Endothelial cell of umbilical vein (primary cell): ENCODE results near the gene NR1H2. TPM values are rescaled to one million over a fixed set of nuclear protein-coding genes. Genes with fewer than 3 reads are reported as not detected.

Experiments
- BruUV-seq: library from RNA; stranded (reverse); fragments of 400-500 nt; replicated peaks from 2 replicates; lab custom pipeline; 2021; lab: Mats Ljungman, UMichigan
- CTCF ChIA-PET: fragments of 300-600, 350-600 bp; sonication (Branson Sonifier 250); formaldehyde crosslinking; loops from one replicate; lab custom pipeline; 2021; ENCODE audit warnings: antibody characterized with exemption, inconsistent platforms; lab: Charles Lee
- POLR2A ChIA-PET: fragments of 300-600, 350-600 bp; sonication (Branson Sonifier 250); formaldehyde crosslinking; loops from one replicate; lab custom pipeline; 2021; ENCODE audit warnings: antibody characterized with exemption, inconsistent platforms; lab: Charles Lee
- DNase-seq: peaks from one replicate; pipeline ENCODE4 v3.0.0-alpha.2; 2011; ENCODE audit warnings: low read depth, low spot score
- FAIRE-seq: peaks from 2 replicates; lab custom pipeline; 2011; peaks lifted over from hg19 to GRCh38; lab: Jason Lieb, UNC
- H2AFZ ChIP-seq: 2 replicates; pipeline ENCODE4 v1.6.0; 2012; ENCODE audit warnings: low read depth, low read length, control low read depth, inconsistent platforms
- H3K27ac ChIP-seq: 2 replicates; pipeline ENCODE4 v1.5.1; 2011; ENCODE audit warnings: low read depth, mild to moderate bottlenecking, control low read depth, low read length, moderate library complexity; ENCODE audit not compliant: insufficient read depth
- H3K27me3 ChIP-seq, 2 experiments: 2 replicates each; pipeline versions ENCODE4 v1.6.0 to v1.6.1; 2011; ENCODE audit warnings: low read length in 2 of 2, mixed read lengths in 1 of 2; ENCODE audit not compliant: control insufficient read depth in 2 of 2, insufficient read depth in 2 of 2
- H3K36me3 ChIP-seq, 2 experiments: 2 replicates in 1 of 2; 3 replicates in 1 of 2; pipeline ENCODE4 v1.5.1; 2011; ENCODE audit warnings: low read length in 2 of 2, mild to moderate bottlenecking in 1 of 2, moderate library complexity in 1 of 2; ENCODE audit not compliant: control insufficient read depth in 2 of 2, insufficient read depth in 2 of 2; ENCODE audit errors: extremely low read depth in 1 of 2
- H3K4me1 ChIP-seq: 3 replicates; pipeline ENCODE4 v1.5.1; 2011; ENCODE audit warnings: mild to moderate bottlenecking, low read length; ENCODE audit not compliant: control insufficient read depth, insufficient read depth; ENCODE audit errors: extremely low read depth
- H3K4me2 ChIP-seq: 2 replicates; pipeline ENCODE4 v1.6.1; 2011; ENCODE audit warnings: low read length, control low read depth, mixed read lengths; ENCODE audit not compliant: insufficient read depth
- H3K4me3 ChIP-seq, 3 experiments: fragments of 200-600 bp in 1 of 3; sonication (generic), shearing (Covaris generic) in 1 of 3; replicated peaks in 1 of 3; 2 replicates each; pipeline ENCODE4 v1.5.1; 2011 to 2016; ENCODE audit warnings: control low read depth in 3 of 3, low read length in 3 of 3, mild to moderate bottlenecking in 2 of 3, inconsistent platforms in 1 of 3, low read depth in 1 of 3, moderate library complexity in 1 of 3; ENCODE audit not compliant: insufficient read depth in 1 of 3
- H3K79me2 ChIP-seq: 2 replicates; pipeline ENCODE4 v1.6.0; 2012; ENCODE audit warnings: low read length, inconsistent platforms; ENCODE audit not compliant: control insufficient read depth, insufficient read depth
- H3K9ac ChIP-seq: replicated peaks from 2 replicates; pipeline ENCODE3; 2011; ENCODE audit warnings: low read length, control low read depth; ENCODE audit not compliant: insufficient read depth; ENCODE audit errors: extremely low read depth
- H3K9me1 ChIP-seq: replicated peaks from 3 replicates; pipeline ENCODE4 v1.6.0; 2011; ENCODE audit warnings: mild to moderate bottlenecking, low read length; ENCODE audit not compliant: control insufficient read depth, insufficient read depth; ENCODE audit errors: extremely low read depth
- H3K9me3 ChIP-seq: replicated peaks from 2 replicates; pipeline ENCODE4 v1.5.1; 2012; ENCODE audit warnings: low read length, inconsistent platforms; ENCODE audit not compliant: control insufficient read depth, insufficient read depth
- H4K20me1 ChIP-seq: replicated peaks from 2 replicates; pipeline ENCODE3; 2011; ENCODE audit warnings: mild to moderate bottlenecking, low read length; ENCODE audit not compliant: control insufficient read depth, insufficient read depth; ENCODE audit errors: extremely low read depth
- CTCF ChIP-seq, 2 donors: IDR thresholded peaks; 1 replicate in 1 of 2; 2 replicates in 1 of 2; pipeline ENCODE4 v1.5.1; 2011; ENCODE audit warnings: low read length in 2 of 2, mild to moderate bottlenecking in 2 of 2, moderate library complexity in 2 of 2, control low read depth in 1 of 2, inconsistent platforms in 1 of 2, low read depth in 1 of 2; ENCODE audit not compliant: insufficient read depth in 1 of 2; ENCODE audit errors: extremely low read depth in 1 of 2
- EZH2 ChIP-seq: IDR thresholded peaks from 2 replicates; pipeline ENCODE4 v1.6.1; 2012; ENCODE audit warnings: borderline replicate concordance, low read depth, mild to moderate bottlenecking, moderate library complexity, low read length, inconsistent platforms; ENCODE audit not compliant: severe bottlenecking
- FOS ChIP-seq: IDR thresholded peaks from 2 replicates; pipeline ENCODE4 v1.6.1; 2011; ENCODE audit warnings: mild to moderate bottlenecking, low read length, moderate library complexity, borderline replicate concordance; ENCODE audit not compliant: insufficient read depth
- GATA2 ChIP-seq: IDR thresholded peaks from 2 replicates; pipeline ENCODE4 v1.7.0; 2011; ENCODE audit warnings: low read depth, mild to moderate bottlenecking, moderate library complexity, mixed read lengths, low read length; ENCODE audit not compliant: insufficient read length, insufficient read depth
- JUN ChIP-seq: IDR thresholded peaks from 2 replicates; pipeline ENCODE4 v1.6.1; 2011; ENCODE audit warnings: borderline replicate concordance, low read depth; ENCODE audit not compliant: insufficient read length, insufficient read depth
- MAX ChIP-seq: IDR thresholded peaks from 2 replicates; pipeline ENCODE4 v1.6.1; 2011; ENCODE audit not compliant: insufficient read depth, insufficient read length
- MYC ChIP-seq: IDR thresholded peaks from one replicate; pipeline ENCODE4 v1.6.1; 2011; ENCODE audit warnings: mild to moderate bottlenecking, low read depth, low read length
- POLR2A ChIP-seq: IDR thresholded peaks from 2 replicates; pipeline ENCODE4 v1.6.1; 2012; ENCODE audit warnings: low read depth, mild to moderate bottlenecking, control low read depth, low read length
- POLR2AphosphoS5 ChIP-seq: IDR thresholded peaks from 2 replicates; pipeline ENCODE4 v1.6.1; 2012; ENCODE audit warnings: low read depth, mild to moderate bottlenecking, control low read depth, low read length, moderate library complexity; ENCODE audit not compliant: insufficient read depth
- dilution Hi-C: fragments of 300-500 bp; cut with MboI; formaldehyde crosslinking; loops from one replicate; pipeline ENCODE4 v1.15.0; 2019; ENCODE audit warnings: low sequenced_read_pairs; ENCODE audit not compliant: extremely low pct_ligation_motif_present
- intact Hi-C: fragments of 100-400 bp; cut with micrococcal nuclease; formaldehyde crosslinking; loops from one replicate; pipeline ENCODE4 v1.10.0; 2022
- polyA plus RNA-seq, 4 experiments: library from polyadenylated mRNA; depleted of rRNA in 3 of 4; stranded (reverse) in 3 of 4; unstranded in 1 of 4; fragments of >200 nt; gene quantifications; 2 replicates each; pipeline versions ENCODE4 v1.2.1 to v1.2.3, GENCODE V29; 2011 to 2012; ENCODE audit warnings: missing spikeins in 1 of 4
- total RNA-seq: library from RNA; stranded (reverse); gene quantifications from 2 replicates; pipeline ENCODE4 v1.2.3, GENCODE V29; 2021

NR1H2 gene
- total and polyA plus RNA-seq, 2 donors (not counting 3 experiments of a cell fraction or from before 2014, with no cell fraction given) = 46.7 to 48.4 TPM

- H2AFZ ChIP-seq = no peak overlapping the region
- BruUV-seq = no TSS peak
- H3K27me3 ChIP-seq = no peaks in the 10 kb centered on the region
- H3K4me3 ChIP-seq = no peak overlapping the region
- H3K4me2 ChIP-seq = no peak overlapping the region
- ChIA-PET POLR2A (no interaction called here), CTCF (interaction anchor here (5.7 kb wide), 1 partner anchor 45 kb away, joined by 88 read pairs; no protein-coding TSS in a partner anchor)
- DNase-seq = no peak
- H3K9ac ChIP-seq = no peak overlapping the region
- intact Hi-C loops = no loop called here
- H3K9me1 ChIP-seq = no peaks in the 10 kb centered on the region
- TF ChIP-seq JUN (no peak), POLR2AphosphoS5 (no peak), MAX (no peak), MYC (no peak), CTCF (IDR thresholded peaks at IDR 0.05; ENCODE audit: extremely low read depth in 1 of 2, insufficient read depth in 1 of 2, low read depth in 1 of 2, low read length in 2 of 2) (no peak), GATA2 (no peak), FOS (no peak), POLR2A (no peak), EZH2 (no peak)
- no peaks in the 10 kb centered on the region for H3K79me2 ChIP-seq
- peaks cover 0 to 3% of the 10 kb centered on the region in 2 experiments for H3K36me3 ChIP-seq
- H3K27ac ChIP-seq = no peak overlapping the region
- dilution Hi-C loops = no loop called here
- H4K20me1 ChIP-seq = no peaks in the 10 kb centered on the region
- no peak for FAIRE-seq
- H3K9me3 ChIP-seq = no peaks in the 10 kb centered on the region
- H3K4me1 ChIP-seq = no peaks in the 10 kb centered on the region
Observed at GRCh38 chr19:50413096-50413495, 36.8 kb downstream of the NR1H2 start.
